Gastrocnemius medialis (tissue), 4 donors: Measurements from ENCODE around the gene ST3GAL2. TPM values are rescaled to one million over a fixed set of nuclear protein-coding genes. Genes with fewer than 3 reads are reported as not detected.

Experiments
- ATAC-seq, 2 donors: fragments of 150-250 bp; one replicate each; pipeline ENCODE4 v1.9.1; 2016
- DNase-seq, 2 donors: peaks; one replicate each; pipeline ENCODE4 v3.0.0-alpha.2; 2019
- H3K27ac ChIP-seq, 4 donors: fragments of 200-600 bp; sonication (generic); 1 replicate in 1 of 4; 2 replicates in 3 of 4; pipeline ENCODE4 v1.5.1; 2016 to 2018; ENCODE audit warnings: mild to moderate bottlenecking in 2 of 4, moderate library complexity in 1 of 4
- H3K27me3 ChIP-seq, 3 donors: fragments of 200-600 bp; sonication (generic) in 2 of 3; 1 replicate in 1 of 3; 2 replicates in 2 of 3; pipeline versions ENCODE4 v1.5.1 to v1.6.0; 2016 to 2019; ENCODE audit warnings: mild to moderate bottlenecking in 1 of 3, moderate library complexity in 1 of 3
- H3K36me3 ChIP-seq, 2 donors: fragments of 200-600 bp; sonication (generic) in 1 of 2; one replicate each; pipeline ENCODE4 v1.5.1; 2017 to 2018
- H3K4me1 ChIP-seq, 2 donors: fragments of 200-600 bp; sonication (generic) in 1 of 2; one replicate each; pipeline ENCODE4 v1.5.1; 2016 to 2017; ENCODE audit warnings: mild to moderate bottlenecking in 2 of 2
- H3K4me3 ChIP-seq, 4 donors: fragments of 200-600 bp; sonication (generic) in 3 of 4; 1 replicate in 1 of 4; 2 replicates in 3 of 4; pipeline ENCODE4 v1.5.1; 2016 to 2019; ENCODE audit warnings: mild to moderate bottlenecking in 2 of 4
- H3K9me3 ChIP-seq, 3 donors: fragments of 200-600 bp; sonication (generic) in 2 of 3; 1 replicate in 1 of 3; 2 replicates in 2 of 3; pipeline ENCODE4 v1.5.1; 2016 to 2019
- POLR2A ChIP-seq, 2 donors: fragments of 450-650 bp; IDR thresholded peaks; one replicate each; pipeline ENCODE4 v1.6.1; 2017; ENCODE audit warnings: antibody characterized with exemption in 2 of 2, mild to moderate bottlenecking in 2 of 2, moderate library complexity in 2 of 2
- in situ Hi-C, 4 donors: fragments of 200-750 bp; cut with MboI; loops; one replicate each; pipeline versions ENCODE4 v1.15.0 to v1.8.0; 2017; ENCODE audit warnings: low sequenced_read_pairs in 4 of 4
- intact Hi-C: fragments of 100-400 bp; cut with DNase I; formaldehyde crosslinking; loops from one replicate; pipeline ENCODE4 v1.15.1; 2023; ENCODE audit warnings: low total_unique reads
- total RNA-seq, 4 donors: library from RNA; depleted of rRNA; stranded (reverse); fragments of >200 nt; gene quantifications; one replicate each; pipeline versions ENCODE4 v1.1.0 to v1.2.3, GENCODE V29; 2016
- TF ChIP-seq, protein P1 (sequence below), 5 experiments: fragments of 450-650 bp in 3 of 5; fragments of 200-600 bp in 2 of 5; sonication (generic) in 2 of 5; IDR thresholded peaks in 4 of 5; conservative IDR thresholded peaks in 1 of 5; 1 replicate in 4 of 5; 2 replicates in 1 of 5; pipeline ENCODE4 v1.5.1; 2016 to 2019; ENCODE audit warnings: antibody characterized with exemption in 5 of 5, mild to moderate bottlenecking in 3 of 5, moderate library complexity in 3 of 5

The ST3GAL2 gene
- total RNA-seq, 4 donors from 2014 or later = 12.8 to 27.7 (median 22.1) TPM

DNA sequence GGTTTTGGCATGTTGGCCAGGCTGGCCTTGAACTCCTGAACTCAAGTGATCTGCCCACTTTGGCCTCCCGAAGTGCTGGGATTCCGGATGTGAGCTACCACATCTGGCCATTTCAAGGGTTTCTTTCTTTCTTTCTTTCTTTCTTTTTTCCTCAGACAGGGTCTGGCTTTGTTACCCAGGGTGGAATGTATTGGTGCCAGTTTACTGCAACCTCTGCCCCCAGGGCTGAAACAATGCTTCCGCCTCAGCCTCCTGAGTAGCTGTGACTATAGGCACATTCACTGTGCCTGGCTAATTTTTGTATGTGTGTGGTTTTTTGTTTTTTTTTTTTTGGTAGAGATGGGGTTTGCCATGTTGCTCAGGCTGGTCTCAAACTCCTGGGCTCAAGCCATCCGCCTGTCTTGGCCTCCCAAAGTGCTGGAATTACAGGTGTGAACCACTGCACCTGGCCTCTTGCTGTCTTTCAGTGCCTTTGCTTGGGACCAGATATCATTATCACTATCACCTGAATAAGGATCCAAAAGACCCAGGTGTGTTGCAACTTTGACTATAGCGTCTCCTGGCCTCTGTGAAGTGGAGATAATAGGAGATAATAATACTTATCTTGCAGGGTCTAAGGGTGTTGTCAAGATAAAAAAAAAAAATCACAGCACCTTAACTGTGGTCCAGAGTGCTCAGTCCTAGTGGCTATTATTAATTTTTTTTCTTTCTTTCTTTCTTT, 18.7 kb upstream of the ST3GAL2 start:
- Histone ChIP-seq H3K27me3 (no peaks in the 10 kb centered on the region), H3K27ac (no peak overlapping the region), H3K9me3 (no peaks in the 10 kb centered on the region), H3K4me1 (peaks cover 20 to 29% of the 10 kb centered on the region in 2 donors), H3K4me3 (no peak overlapping the region), H3K36me3 (no peaks in the 10 kb centered on the region)
- TF ChIP-seq POLR2A (IDR thresholded peaks at IDR 0.05) = no peak
- TF ChIP-seq, protein P1, sequence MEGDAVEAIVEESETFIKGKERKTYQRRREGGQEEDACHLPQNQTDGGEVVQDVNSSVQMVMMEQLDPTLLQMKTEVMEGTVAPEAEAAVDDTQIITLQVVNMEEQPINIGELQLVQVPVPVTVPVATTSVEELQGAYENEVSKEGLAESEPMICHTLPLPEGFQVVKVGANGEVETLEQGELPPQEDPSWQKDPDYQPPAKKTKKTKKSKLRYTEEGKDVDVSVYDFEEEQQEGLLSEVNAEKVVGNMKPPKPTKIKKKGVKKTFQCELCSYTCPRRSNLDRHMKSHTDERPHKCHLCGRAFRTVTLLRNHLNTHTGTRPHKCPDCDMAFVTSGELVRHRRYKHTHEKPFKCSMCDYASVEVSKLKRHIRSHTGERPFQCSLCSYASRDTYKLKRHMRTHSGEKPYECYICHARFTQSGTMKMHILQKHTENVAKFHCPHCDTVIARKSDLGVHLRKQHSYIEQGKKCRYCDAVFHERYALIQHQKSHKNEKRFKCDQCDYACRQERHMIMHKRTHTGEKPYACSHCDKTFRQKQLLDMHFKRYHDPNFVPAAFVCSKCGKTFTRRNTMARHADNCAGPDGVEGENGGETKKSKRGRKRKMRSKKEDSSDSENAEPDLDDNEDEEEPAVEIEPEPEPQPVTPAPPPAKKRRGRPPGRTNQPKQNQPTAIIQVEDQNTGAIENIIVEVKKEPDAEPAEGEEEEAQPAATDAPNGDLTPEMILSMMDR (IDR thresholded peaks at IDR 0.05 in 4 of 5, conservative IDR thresholded peaks at IDR 0.05 in 1 of 5) = no peak
- intact Hi-C loops = no loop called here
- no peak for ATAC-seq
- DNase-seq = no peak
- in situ Hi-C loops = loop anchor here in 1 of 4 donors (10.0 kb wide), 1 partner anchor 63 kb away; no protein-coding TSS in a partner anchor

DNA sequence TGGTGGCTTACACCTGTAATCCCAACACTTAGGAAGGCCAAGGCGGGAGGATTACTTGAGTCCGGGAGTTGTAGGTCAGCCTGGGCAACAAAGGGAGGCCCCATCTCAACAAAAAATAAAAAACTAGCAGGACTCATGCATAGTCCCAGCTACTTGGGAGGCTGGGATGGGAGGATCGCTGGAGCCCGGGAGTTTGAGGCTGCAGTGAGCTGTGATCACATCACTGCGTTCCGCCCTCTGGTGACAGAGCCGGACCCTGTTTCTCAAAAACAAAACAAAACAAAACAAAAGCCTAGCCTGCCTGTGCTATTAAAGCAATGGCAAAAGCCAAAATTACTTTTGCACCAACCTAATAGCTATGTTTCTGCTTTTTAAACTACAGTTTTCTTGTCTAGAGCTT, 17.0 kb upstream of the ST3GAL2 start:
- Histone ChIP-seq H3K36me3 (no peaks in the 10 kb centered on the region), H3K9me3 (no peaks in the 10 kb centered on the region), H3K27ac (no peak overlapping the region), H3K4me1 (peaks cover 17 to 25% of the 10 kb centered on the region in 2 donors), H3K27me3 (no peaks in the 10 kb centered on the region), H3K4me3 (no peak overlapping the region)
- TF ChIP-seq POLR2A (IDR thresholded peaks at IDR 0.05) = no peak
- TF ChIP-seq, protein P1 (IDR thresholded peaks at IDR 0.05 in 4 of 5, conservative IDR thresholded peaks at IDR 0.05 in 1 of 5) = no peak
- in situ Hi-C loops (loop anchor here in 1 of 4 donors (10.0 kb wide), 1 partner anchor 61 kb away; no protein-coding TSS in a partner anchor), intact Hi-C loops (no loop called here)
- ATAC-seq (no peak), DNase-seq (no peak)

DNA sequence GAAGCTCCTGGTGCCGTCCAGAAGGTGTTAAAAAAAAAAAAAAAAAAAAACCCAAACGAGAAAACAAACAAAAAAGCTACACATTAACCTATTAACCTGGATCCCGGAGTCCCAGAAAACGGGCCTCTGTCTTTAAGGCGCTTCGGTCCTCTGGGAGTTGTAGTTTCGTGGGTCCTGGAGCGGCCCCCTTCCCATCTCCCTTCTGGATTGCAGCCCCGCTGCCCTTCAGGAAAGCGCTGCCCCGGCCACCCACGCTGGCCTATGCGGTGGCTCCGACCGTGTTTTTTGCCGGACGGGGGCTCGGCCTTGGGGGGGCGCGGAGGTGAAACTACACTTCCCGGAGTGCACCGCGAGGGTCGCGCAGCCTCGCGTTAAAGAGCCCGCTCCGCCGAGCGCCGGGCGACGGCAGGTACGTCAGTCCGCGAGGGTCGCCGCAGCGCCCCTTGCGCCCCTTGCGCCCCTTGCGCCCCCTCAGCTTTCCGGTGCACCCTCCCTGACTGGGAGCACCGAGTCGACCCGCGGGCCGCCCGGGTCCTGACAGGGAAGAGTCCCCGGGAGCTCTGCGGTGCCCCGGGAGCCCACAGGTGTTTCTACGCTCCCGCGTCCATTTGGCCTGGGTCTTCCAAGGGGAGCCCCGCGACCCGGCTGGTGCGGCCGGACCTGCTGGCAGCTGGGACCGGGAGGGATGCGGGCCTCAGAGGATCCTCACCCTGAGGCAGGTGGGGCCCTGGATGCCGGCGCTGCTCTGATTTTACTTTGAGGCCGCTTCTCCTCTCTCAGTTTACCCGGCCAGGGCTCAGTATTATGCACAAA, 15.5 kb upstream of the ST3GAL2 start, which contains the start of gene FCSK:
TSS of gene FCSK (plus strand) at position 374 of the 813 bp plus-strand sequence. CDS start 8,596 bp downstream, outside the sequence.
- Histone ChIP-seq H3K4me1 (peaks cover 12 to 20% of the 10 kb centered on the region in 2 donors), H3K27ac (peak within 1 kb of the TSS; percentile 92 to 100 (median 96)), H3K4me3 (peak within 1 kb of the TSS; percentile 62 to 98 (median 86)), H3K36me3 (no peaks in the 10 kb centered on the region), H3K9me3 (no peaks in the 10 kb centered on the region), H3K27me3 (no peaks in the 10 kb centered on the region)
- DNase-seq (peak; percentile 18 to 61), ATAC-seq (peak; percentile 91 to 96)
- in situ Hi-C loops (loop anchor here in 1 of 4 donors (10.0 kb wide), 1 partner anchor 60 kb away; no protein-coding TSS in a partner anchor), intact Hi-C loops (loop anchor here (1.0 kb wide), 2 partner anchors 15 to 73 kb away; partner anchors contain the start of gene ST3GAL2)
- peak; percentile 57 to 62 for TF ChIP-seq POLR2A (IDR thresholded peaks at IDR 0.05)
- TF ChIP-seq, protein P1 (IDR thresholded peaks at IDR 0.05 in 4 of 5, conservative IDR thresholded peaks at IDR 0.05 in 1 of 5) = peak in 1 of 5 experiments; percentile 11

DNA sequence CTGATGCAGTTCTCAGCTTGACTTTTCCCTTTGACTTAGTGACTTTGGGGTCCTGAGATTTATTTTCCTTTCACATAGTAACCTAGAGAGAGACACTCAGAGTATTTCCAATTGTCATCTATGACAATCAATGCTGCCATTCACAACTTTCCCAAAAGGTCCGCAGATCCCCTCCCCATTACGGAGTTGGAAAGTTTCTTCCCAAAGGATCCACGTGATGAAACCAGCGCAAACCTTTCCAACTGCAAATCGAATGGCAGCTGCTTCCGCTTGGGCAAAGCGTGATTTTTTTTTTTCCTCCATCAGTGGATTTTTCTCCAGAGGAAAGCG, 15.0 kb upstream of the ST3GAL2 start:
- ATAC-seq (peak; percentile 57 to 67), DNase-seq (no peak)
- no peaks in the 10 kb centered on the region for H3K36me3 ChIP-seq
- intact Hi-C loops = loop anchor here (1.0 kb wide), 2 partner anchors 15 to 73 kb away; partner anchors contain the start of gene ST3GAL2
- H3K27ac ChIP-seq = peak overlapping the region; percentile 92 to 100 (median 96)
- no peaks in the 10 kb centered on the region for H3K9me3 ChIP-seq
- peaks cover 12 to 20% of the 10 kb centered on the region in 2 donors for H3K4me1 ChIP-seq
- H3K4me3 ChIP-seq = peak overlapping the region; percentile 62 to 98 (median 86)
- in situ Hi-C loops = loop anchor here in 1 of 4 donors (10.0 kb wide), 1 partner anchor 59 kb away; no protein-coding TSS in a partner anchor
- H3K27me3 ChIP-seq = no peaks in the 10 kb centered on the region
- TF ChIP-seq POLR2A (IDR thresholded peaks at IDR 0.05) = no peak
- TF ChIP-seq, protein P1 (IDR thresholded peaks at IDR 0.05 in 4 of 5, conservative IDR thresholded peaks at IDR 0.05 in 1 of 5) = no peak
